Astrocyte (in vitro differentiated cells and primary cell): Measurements from ENCODE around the gene KCNJ3. TPM values are rescaled to one million over a fixed set of nuclear protein-coding genes. Genes with fewer than 3 reads are reported as not detected.

Experiments
- DNase-seq: peaks from one replicate; pipeline ENCODE4 v3.0.0-alpha.2; 2010; ENCODE audit warnings: low read depth
- FAIRE-seq: peaks from 2 replicates; lab custom pipeline; 2011; peaks lifted over from hg19 to GRCh38; lab: Jason Lieb, UNC
- H2AFZ ChIP-seq: 2 replicates; pipeline ENCODE4 v1.6.0; 2012; ENCODE audit warnings: low read depth, low read length, inconsistent platforms
- H3K27ac ChIP-seq: 2 replicates; pipeline ENCODE4 v1.5.1; 2011; ENCODE audit warnings: low read depth, low read length, inconsistent platforms
- H3K27me3 ChIP-seq: 2 replicates; pipeline ENCODE4 v1.6.0; 2011; ENCODE audit warnings: low read length, inconsistent platforms; ENCODE audit not compliant: insufficient read depth
- H3K36me3 ChIP-seq: 2 replicates; pipeline ENCODE4 v1.5.1; 2011; ENCODE audit warnings: low read length, inconsistent platforms; ENCODE audit not compliant: insufficient read depth
- H3K4me1 ChIP-seq: 2 replicates; pipeline ENCODE4 v1.5.1; 2011; ENCODE audit warnings: low read length, inconsistent platforms; ENCODE audit not compliant: insufficient read depth
- H3K4me2 ChIP-seq: 2 replicates; pipeline ENCODE4 v1.6.0; 2012; ENCODE audit warnings: low read length, inconsistent platforms
- H3K4me3 ChIP-seq: 2 replicates; pipeline ENCODE4 v1.5.1; 2011; ENCODE audit warnings: low read depth, mild to moderate bottlenecking, low read length, inconsistent platforms; ENCODE audit not compliant: insufficient read depth
- H3K79me2 ChIP-seq: 2 replicates; pipeline ENCODE4 v1.6.0; 2012; ENCODE audit warnings: mild to moderate bottlenecking, low read length, inconsistent platforms; ENCODE audit not compliant: insufficient read depth
- H3K9ac ChIP-seq: 2 replicates; pipeline ENCODE4 v1.6.0; 2012; ENCODE audit warnings: mild to moderate bottlenecking, low read length, inconsistent platforms
- H3K9me3 ChIP-seq: 2 replicates; pipeline ENCODE4 v1.5.1; 2012; ENCODE audit warnings: low read depth, mild to moderate bottlenecking, low read length, inconsistent platforms; ENCODE audit not compliant: insufficient read depth
- H4K20me1 ChIP-seq: 2 replicates; pipeline ENCODE4 v1.6.0; 2012; ENCODE audit warnings: low read length, inconsistent platforms; ENCODE audit not compliant: insufficient read depth
- H3K27ac Mint-ChIP-seq: one replicate; pipeline ENCODE4 v1.8.0; 2021; ENCODE audit warnings: mild to moderate bottlenecking, mixed read lengths; ENCODE audit not compliant: unreplicated experiment
- H3K27me3 Mint-ChIP-seq: one replicate; pipeline ENCODE4 v1.8.0; 2021; ENCODE audit warnings: low read depth, mixed read lengths; ENCODE audit not compliant: unreplicated experiment
- H3K36me3 Mint-ChIP-seq: one replicate; pipeline ENCODE4 v1.8.0; 2021; ENCODE audit warnings: low read depth, mixed read lengths; ENCODE audit not compliant: unreplicated experiment
- H3K4me1 Mint-ChIP-seq: one replicate; pipeline ENCODE4 v1.8.0; 2021; ENCODE audit warnings: low read depth, mixed read lengths; ENCODE audit not compliant: unreplicated experiment
- H3K4me3 Mint-ChIP-seq: one replicate; pipeline ENCODE4 v1.8.0; 2021; ENCODE audit warnings: mild to moderate bottlenecking, moderate library complexity, mixed read lengths; ENCODE audit not compliant: unreplicated experiment
- H3K9me3 Mint-ChIP-seq: one replicate; pipeline ENCODE4 v1.8.0; 2021; ENCODE audit warnings: mild to moderate bottlenecking, mixed read lengths; ENCODE audit not compliant: unreplicated experiment
- EZH2 ChIP-seq: IDR thresholded peaks from 2 replicates; pipeline ENCODE4 v1.6.1; 2012; ENCODE audit warnings: mild to moderate bottlenecking, low read length, inconsistent platforms; ENCODE audit not compliant: insufficient read depth
- total RNA-seq: library from RNA; stranded (reverse); gene quantifications from 2 replicates; pipeline ENCODE4 v1.2.1, GENCODE V29; 2021
- TF ChIP-seq, protein P1 (sequence below): IDR thresholded peaks from 2 replicates; pipeline ENCODE4 v1.5.1; 2011; ENCODE audit warnings: low read depth, mild to moderate bottlenecking, inconsistent platforms, low read length, moderate library complexity; ENCODE audit not compliant: insufficient read depth

Gene KCNJ3
- total RNA-seq, 1 donor from 2014 or later: not detected

DNA sequence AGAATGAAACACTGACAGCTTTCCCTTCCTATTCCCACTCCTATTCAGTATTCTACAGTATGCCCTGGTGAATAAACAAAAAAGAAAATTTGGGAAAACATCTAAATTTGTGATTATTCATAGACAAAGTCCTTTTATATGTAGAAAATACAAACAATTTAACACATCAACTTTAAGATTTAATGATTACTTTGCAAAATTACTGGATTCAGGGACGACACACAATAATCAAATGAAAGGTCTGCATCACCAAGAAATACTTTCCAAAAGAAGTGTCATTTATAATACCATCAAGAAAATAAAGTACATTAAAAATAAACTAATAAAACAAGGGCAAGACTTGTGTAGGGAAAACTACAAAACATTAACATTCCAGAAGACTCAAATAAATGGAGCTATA, 199.8 kb downstream of the KCNJ3 start:
- Mint-ChIP-seq H3K9me3 (no peaks in the 10 kb centered on the region), H3K27ac (no peak overlapping the region), H3K4me3 (no peak overlapping the region), H3K4me1 (no peaks in the 10 kb centered on the region), H3K27me3 (no peaks in the 10 kb centered on the region), H3K36me3 (no peaks in the 10 kb centered on the region)
- Histone ChIP-seq H3K27ac (no peak overlapping the region), H3K27me3 (no peaks in the 10 kb centered on the region), H3K4me1 (no peaks in the 10 kb centered on the region), H3K9me3 (no peaks in the 10 kb centered on the region), H4K20me1 (no peaks in the 10 kb centered on the region), H3K4me2 (no peak overlapping the region), H3K79me2 (no peaks in the 10 kb centered on the region), H2AFZ (no peak overlapping the region), H3K9ac (no peak overlapping the region), H3K4me3 (no peak overlapping the region), H3K36me3 (no peaks in the 10 kb centered on the region)
- TF ChIP-seq, protein P1, sequence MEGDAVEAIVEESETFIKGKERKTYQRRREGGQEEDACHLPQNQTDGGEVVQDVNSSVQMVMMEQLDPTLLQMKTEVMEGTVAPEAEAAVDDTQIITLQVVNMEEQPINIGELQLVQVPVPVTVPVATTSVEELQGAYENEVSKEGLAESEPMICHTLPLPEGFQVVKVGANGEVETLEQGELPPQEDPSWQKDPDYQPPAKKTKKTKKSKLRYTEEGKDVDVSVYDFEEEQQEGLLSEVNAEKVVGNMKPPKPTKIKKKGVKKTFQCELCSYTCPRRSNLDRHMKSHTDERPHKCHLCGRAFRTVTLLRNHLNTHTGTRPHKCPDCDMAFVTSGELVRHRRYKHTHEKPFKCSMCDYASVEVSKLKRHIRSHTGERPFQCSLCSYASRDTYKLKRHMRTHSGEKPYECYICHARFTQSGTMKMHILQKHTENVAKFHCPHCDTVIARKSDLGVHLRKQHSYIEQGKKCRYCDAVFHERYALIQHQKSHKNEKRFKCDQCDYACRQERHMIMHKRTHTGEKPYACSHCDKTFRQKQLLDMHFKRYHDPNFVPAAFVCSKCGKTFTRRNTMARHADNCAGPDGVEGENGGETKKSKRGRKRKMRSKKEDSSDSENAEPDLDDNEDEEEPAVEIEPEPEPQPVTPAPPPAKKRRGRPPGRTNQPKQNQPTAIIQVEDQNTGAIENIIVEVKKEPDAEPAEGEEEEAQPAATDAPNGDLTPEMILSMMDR: no peak
- no peak for TF ChIP-seq EZH2
- no peak for DNase-seq
- FAIRE-seq: no peak

- no peak overlapping the region for H3K4me3 Mint-ChIP-seq
- H2AFZ ChIP-seq: no peak overlapping the region
- no peaks in the 10 kb centered on the region for H3K27me3 Mint-ChIP-seq
- no peaks in the 10 kb centered on the region for H3K27me3 ChIP-seq
- DNase-seq (no peak), FAIRE-seq (no peak)
- no peak overlapping the region for H3K27ac ChIP-seq
- H3K4me2 ChIP-seq: no peak overlapping the region
- H3K9ac ChIP-seq: no peak overlapping the region
- no peaks in the 10 kb centered on the region for H4K20me1 ChIP-seq
- H3K36me3 ChIP-seq: no peaks in the 10 kb centered on the region
- no peaks in the 10 kb centered on the region for H3K4me1 ChIP-seq
- H3K4me3 ChIP-seq: no peak overlapping the region
- no peaks in the 10 kb centered on the region for H3K79me2 ChIP-seq
- H3K9me3 ChIP-seq: no peaks in the 10 kb centered on the region
- H3K27ac Mint-ChIP-seq: no peak overlapping the region
- H3K9me3 Mint-ChIP-seq: no peaks in the 10 kb centered on the region
- no peaks in the 10 kb centered on the region for H3K4me1 Mint-ChIP-seq
- TF ChIP-seq, protein P1: no peak
- TF ChIP-seq EZH2: no peak
- no peaks in the 10 kb centered on the region for H3K36me3 Mint-ChIP-seq
Observed at GRCh38 chr2:154901063-154901462, 202.6 kb downstream of the KCNJ3 start.
